ENCODE data around the gene CCBE1. TPM values are rescaled to one million over a fixed set of nuclear protein-coding genes. Genes with fewer than 3 reads are reported as not detected.

The CCBE1 gene
- total and polyA plus RNA-seq, 9 of the 15 experiments (the other 6 are each of a cell fraction or from before 2014, with no cell fraction given) = 0.20 TPM; not detected in 8

DNA sequence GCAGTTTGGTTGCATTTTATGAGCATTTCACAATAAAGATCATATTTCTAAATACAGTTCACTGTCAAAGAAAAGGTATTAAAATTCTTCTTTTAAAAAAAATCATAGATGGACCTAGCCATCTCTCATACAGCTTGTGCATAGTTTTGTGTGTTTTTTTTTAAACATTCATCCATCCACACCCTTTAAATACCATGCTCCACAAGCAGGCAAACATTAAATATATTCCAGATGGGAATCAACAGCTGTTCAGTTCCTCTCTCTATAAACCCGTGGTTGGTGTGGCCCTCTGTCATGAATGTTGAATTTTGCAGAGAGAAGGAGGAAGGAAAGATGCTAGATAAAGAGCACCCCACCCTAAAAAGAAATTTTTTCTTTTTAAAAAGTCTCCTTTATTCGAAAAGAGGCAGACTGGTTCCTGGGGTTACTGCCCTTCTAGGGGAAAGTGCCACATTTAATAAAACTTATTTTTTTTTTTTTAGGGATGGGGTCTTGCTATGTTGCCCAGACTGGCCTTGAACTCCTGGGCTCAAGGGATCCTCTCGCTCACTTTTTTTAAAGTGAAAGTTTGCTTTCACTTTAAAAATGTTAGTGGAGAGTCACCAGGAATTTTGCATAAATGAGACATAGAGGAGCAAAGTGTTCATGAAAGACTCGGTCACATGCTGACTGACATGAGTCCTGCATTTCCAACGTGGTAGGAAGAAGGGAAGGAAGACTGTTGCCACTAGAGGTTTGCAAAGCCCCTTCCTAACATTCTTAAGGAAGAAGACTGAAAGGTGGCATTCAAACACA is 264.2 kb downstream of the CCBE1 start (continued):
- TF ChIP-seq RFX7 (CRISPR knock-in tag; IDR thresholded peaks at IDR 0.05) (no peak), ZNF277 (CRISPR knock-in tag; IDR thresholded peaks at IDR 0.05; ENCODE audit: borderline replicate concordance) (no peak), FOXA1 (IDR thresholded peaks at IDR 0.05; ENCODE audit: borderline replicate concordance) (no peak), ZNF551 (CRISPR knock-in tag; IDR thresholded peaks at IDR 0.05) (no peak)
- TF ChIP-seq, protein P1, sequence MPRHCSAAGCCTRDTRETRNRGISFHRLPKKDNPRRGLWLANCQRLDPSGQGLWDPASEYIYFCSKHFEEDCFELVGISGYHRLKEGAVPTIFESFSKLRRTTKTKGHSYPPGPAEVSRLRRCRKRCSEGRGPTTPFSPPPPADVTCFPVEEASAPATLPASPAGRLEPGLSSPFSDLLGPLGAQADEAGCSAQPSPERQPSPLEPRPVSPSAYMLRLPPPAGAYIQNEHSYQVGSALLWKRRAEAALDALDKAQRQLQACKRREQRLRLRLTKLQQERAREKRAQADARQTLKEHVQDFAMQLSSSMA (CRISPR knock-in tag; IDR thresholded peaks at IDR 0.05) = no peak

- Histone ChIP-seq H3K27me3 (ENCODE audit: control insufficient read depth in 2 of 2, insufficient read depth in 2 of 2, low read length in 2 of 2) (no peaks in the 10 kb centered on the region; a peak in 1 of 5 replicates), H3K9me3 (replicated peaks; ENCODE audit: control insufficient read depth, insufficient read depth, low read depth, low read length) (no peaks in the 10 kb centered on the region), H3K36me3 (ENCODE audit: control insufficient read depth, insufficient read depth, low read length) (no peaks in the 10 kb centered on the region), H2AFZ (ENCODE audit: low read depth, low read length) (no peak overlapping the region), H3K4me1 (replicated peaks in 1 of 2; ENCODE audit: control insufficient read depth in 2 of 2, insufficient read depth in 2 of 2, low read length in 2 of 2) (no peaks in the 10 kb centered on the region), H4K20me1 (replicated peaks; ENCODE audit: control insufficient read depth, insufficient read depth, low read length) (no peaks in the 10 kb centered on the region), H3K4me3 (no peak overlapping the region), H3K79me2 (ENCODE audit: control insufficient read depth, insufficient read depth, low read length) (no peaks in the 10 kb centered on the region), H3K27ac (ENCODE audit: extremely low read depth, low read depth, low read length) (no peak overlapping the region), H3K9ac (ENCODE audit: insufficient read depth in 1 of 2, low read depth in 2 of 2, low read length in 2 of 2) (no peak overlapping the region), H3K4me2 (ENCODE audit: insufficient read depth, low read length) (no peak overlapping the region), H3K9me1 (ENCODE audit: control insufficient read depth, insufficient read depth, low read length) (no peaks in the 10 kb centered on the region)
- CTCF ChIA-PET (ENCODE audit: low intra/inter-chr PET ratio) = no interaction called here
- FAIRE-seq (no peak), DNase-seq (ENCODE audit: extremely low read depth in 1 of 4, low spot score in 3 of 4) (no peak), ATAC-seq (no peak)
- in situ Hi-C loops (cut with MboI) (no loop called here), intact Hi-C loops (cut with micrococcal nuclease) (no loop called here)
- TF ChIP-seq ZKSCAN8 (CRISPR knock-in tag; IDR thresholded peaks at IDR 0.05) (no peak), TRIM24 (IDR thresholded peaks at IDR 0.05) (no peak), ZNF740 (CRISPR knock-in tag; IDR thresholded peaks at IDR 0.05) (no peak), ZNF740 (tag; IDR thresholded peaks at IDR 0.05) (no peak), GATA2 (CRISPR knock-in tag; IDR thresholded peaks at IDR 0.05) (no peak), ZNF274 (IDR thresholded peaks at IDR 0.05; ENCODE audit: borderline replicate concordance, low read depth, low read length) (no peak), EGR1 (conservative IDR thresholded peaks at IDR 0.05) (no peak), RBM39 (optimal IDR thresholded peaks at IDR 0.05; ENCODE audit: low read depth, low read length) (no peak)
- 0% methylated on average over 1 of the region's 1 CpG for WGBS (ENCODE audit: insufficient coverage, low coverage, missing lambda C conversion rate)
- POLR2A ChIA-PET = no interaction called here
- no TSS peak for BruUV-seq (replicated peaks)
Observed at GRCh38 chr18:59431131-59431530, 266.1 kb downstream of the CCBE1 start.
